ENCODE data around the gene PEX14.

GRCh38 chr1:10556430-10557005 lies 81.8 kb downstream of the PEX14 start:
- TF ChIP-seq CTCF (IDR thresholded peaks at IDR 0.05) (no peak), POLR2A (IDR thresholded peaks at IDR 0.05) (no peak)

Measured in gastroesophageal sphincter (tissue), 3 donors.